HK-2 (cell line): ENCODE measurements around the gene KRT72.

Experiments used
- DNase-seq: peaks from one replicate; pipeline ENCODE4 v3.0.0-alpha.2; 2018; ENCODE audit not compliant: unreplicated experiment

KRT72 gene

DNA sequence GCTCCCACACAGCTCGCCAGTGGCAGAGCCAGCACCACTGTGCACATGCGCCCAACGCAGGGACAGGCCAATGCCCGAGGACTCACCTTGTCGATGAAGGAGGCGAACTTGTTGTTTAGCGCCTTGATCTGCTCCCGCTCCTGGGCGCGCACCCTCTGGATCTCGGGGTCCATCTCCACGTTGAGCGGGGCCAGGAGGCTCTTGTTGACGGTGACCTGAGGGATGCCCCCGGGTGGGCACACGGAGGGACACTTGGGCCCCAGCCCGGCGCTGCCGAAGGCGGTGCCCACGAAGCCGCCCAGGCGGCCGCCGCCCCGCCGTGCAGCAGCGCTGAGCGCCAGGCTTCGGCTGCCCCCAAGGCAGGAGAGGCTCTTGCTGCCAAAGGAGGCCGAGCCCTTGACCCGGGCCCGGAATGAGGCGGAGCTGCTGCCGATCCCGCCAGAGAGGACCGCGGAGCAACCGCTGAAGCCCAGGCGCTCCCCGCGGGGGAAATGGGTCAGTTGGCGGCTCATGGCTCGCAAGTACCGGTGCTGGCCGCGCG lies at the start of gene KRT72:
TSS of gene KRT72 (minus strand) at position 523 of the 541 bp plus-strand sequence. CDS start at position 512, 11 bp downstream.
- no peak for DNase-seq

GRCh38 chr12:52650520-52651081 lies 49.3 kb upstream of the KRT72 start:
- no peak for DNase-seq

DNA sequence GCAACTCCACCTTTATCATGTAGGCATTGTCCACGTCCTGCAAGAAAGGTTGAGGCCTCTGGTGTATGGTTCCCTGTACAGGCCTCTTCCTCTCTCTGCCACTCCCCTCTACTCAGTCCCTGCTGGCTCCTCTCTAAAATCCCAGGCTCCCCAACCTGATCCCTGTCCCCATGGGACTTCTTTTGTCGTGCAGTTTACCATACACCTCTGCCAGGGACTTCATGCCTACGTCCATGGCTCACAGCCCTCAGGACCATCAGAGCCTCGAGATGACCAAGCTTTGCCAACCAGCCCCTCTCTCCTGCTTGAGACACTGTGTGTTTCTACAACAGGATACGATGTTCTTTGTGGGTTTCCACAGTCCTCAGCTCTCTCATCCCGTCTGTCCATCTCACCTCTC lies 47.8 kb upstream of the KRT72 start:
- DNase-seq = no peak

GRCh38 chr12:52648012-52648550 lies 46.8 kb upstream of the KRT72 start:
- DNase-seq = no peak

GRCh38 chr12:52647601-52648000 lies 46.3 kb upstream of the KRT72 start:
- DNase-seq = no peak

GRCh38 chr12:52646613-52647012 lies 45.4 kb upstream of the KRT72 start:
- DNase-seq = no peak

- no peak for DNase-seq
Measured at GRCh38 chr12:52645982-52646381, 44.7 kb upstream of the KRT72 start.

- DNase-seq = no peak
Measured at GRCh38 chr12:52645120-52645761, 44.0 kb upstream of the KRT72 start.

- DNase-seq = no peak
Measured at GRCh38 chr12:52644078-52644415, 42.8 kb upstream of the KRT72 start.

DNA sequence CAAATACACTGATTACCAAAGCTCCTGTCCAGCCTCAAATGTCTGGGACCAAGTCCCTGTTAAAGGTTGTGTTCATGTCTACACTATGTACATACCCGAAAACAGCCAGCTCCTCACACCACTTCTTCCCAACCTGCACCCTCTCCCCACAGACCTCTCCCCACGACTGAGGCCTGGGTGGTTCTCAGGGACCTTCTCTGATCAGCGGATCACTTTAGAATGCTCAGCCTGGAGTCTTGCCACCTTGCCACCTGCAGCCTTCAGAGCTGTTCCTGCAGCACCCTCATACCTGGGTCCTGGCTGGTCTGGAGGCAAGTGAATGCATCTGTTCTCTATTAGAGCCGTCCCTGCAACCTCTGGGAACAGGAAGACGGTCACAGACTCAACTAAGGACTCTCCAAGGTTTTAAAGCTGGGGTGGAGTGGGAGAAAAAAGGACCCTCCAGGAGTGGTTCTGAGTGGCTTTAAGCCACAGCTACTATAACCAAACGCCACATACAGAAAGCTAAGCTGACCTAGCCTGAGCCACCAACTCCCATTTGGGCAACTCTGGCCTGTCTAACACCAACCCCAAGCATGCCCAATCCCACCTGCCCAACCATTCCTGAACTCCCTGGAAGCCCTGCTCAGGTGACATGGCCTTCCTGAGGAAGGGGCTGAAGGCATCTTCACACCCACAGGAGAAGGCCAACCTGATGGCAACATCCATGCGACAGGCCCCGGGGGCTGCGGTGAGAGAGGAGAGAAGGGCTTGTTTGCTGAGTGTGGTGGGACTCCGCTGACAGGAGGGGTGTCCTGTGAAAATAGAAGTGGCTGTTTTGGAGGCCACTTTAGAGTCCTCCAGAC lies 42.2 kb upstream of the KRT72 start:
- no peak for DNase-seq

DNA sequence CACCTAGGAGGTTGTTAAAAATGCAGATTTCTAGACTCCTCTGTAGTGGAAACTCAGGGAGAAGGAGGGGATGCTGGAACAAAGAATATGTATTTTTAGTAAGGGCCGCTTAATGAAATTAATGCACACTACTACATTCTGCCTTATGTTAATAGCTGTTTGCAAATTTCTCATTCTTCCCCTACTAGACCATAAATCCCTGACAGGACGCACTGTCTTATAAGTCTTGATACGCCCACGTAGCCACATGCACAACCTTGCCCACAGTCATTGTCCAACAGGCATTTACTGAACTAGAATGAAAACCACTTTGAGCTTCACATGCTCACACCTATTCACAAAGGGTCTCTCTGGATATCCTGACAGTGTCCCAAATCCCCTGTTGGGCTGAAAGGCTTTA lies 40.2 kb upstream of the KRT72 start:
- no peak for DNase-seq

DNA sequence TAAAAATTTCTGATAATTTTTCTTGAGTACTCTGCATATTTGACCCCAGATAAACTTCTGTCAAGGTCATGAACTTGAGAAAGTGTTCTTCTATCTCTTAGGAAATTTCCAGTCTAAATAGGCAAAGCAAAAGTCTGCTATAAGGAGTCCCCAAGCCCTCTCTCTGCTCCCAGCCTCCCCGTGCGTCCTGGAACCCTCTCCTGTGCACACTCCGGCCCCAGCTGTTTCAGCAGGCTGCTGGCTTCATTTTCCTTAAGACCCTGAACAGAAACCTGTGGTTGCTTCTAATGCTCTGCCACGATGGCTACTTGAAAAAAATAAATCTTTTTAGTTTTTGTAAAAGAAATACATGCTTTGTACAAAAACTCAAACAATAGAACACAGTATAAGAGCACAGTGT lies 36.0 kb upstream of the KRT72 start:
- no peak for DNase-seq

DNA sequence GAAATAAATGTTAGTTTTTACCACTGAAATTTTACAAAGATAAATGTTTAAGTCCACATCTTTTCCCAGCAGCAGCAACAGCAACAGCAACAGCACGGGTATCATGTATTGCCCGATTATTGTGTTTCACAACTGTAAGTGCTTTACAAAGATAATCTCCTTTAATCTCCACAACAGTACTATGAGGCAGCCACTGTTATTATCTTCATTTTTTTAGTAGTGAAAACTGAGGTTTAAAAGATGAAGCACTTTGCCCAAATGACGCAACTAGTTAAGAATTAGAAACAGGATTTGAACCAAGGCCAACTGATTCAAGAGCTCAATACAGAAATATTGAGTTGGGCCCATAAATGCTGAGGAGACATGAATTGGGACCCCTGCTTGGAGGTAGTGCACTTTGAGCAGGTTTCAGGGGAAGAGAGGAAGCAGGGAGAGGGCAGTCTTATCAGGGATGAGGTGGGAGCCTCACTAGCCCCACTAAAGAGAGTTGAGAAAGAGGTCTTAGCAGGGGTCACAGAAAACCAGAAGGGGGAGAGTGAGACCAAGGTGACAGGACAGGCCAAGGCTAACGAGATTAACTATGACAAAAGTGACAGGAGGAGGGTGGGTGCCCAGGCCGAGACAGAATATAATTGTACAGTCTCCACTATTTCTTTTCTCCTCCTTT lies 35.5 kb upstream of the KRT72 start:
- no peak for DNase-seq

DNA sequence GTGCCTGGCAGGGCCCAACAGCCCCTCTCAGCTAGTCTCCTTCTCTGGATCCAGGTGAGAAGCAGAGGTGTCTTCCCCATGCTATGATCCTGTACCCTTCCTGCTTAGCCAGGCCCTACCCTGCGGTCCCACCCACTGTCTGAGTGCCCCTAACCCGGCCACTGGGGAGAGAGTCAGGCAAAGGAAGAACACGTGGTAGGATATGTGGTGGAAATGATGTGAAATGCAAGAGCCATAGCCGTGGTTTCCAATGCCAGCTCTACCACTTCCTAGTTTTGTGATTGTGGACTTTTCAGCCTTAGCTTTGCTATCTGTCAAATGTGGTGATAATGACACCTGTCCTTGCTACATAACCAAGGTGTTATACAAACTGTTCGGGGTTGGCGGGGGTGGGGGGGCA lies 34.9 kb upstream of the KRT72 start:
- no peak for DNase-seq

DNA sequence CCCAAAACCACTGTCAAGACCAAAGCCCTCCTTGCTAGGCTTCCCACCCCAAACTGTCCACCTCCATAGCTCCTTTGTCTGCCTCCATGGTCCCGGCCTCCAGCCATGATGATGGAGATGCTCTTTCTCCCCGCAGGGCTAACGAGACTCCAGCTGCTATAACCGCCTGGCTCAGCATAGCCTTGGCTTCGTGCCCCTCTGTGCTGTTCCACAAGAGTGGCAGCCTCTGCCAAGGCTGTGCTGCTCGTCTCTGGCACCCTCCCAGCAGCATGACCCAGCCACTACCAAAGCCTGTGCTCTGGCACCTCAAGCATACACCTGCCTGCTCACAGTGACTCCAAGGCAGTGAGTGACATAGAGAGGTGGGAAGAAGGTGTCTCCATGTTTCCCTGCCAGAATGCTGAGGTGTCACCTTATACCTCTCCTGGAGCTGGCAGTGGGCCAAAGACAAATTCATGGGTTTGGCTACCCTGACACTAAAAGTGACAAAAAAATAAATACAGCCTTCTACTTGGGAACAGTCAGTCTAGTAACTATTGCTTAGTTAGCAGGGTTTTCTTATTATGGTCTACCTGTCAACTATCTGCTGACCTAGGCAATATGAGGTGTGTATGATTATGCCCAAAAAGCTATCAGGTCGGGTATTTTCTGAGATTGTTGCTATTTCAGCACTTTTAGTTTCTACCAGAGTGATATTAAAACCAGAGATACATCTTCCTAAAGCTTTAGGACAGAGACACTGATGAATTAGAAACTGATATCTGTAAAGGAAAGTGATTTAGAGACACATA lies 33.2 kb upstream of the KRT72 start:
- DNase-seq = no peak

DNA sequence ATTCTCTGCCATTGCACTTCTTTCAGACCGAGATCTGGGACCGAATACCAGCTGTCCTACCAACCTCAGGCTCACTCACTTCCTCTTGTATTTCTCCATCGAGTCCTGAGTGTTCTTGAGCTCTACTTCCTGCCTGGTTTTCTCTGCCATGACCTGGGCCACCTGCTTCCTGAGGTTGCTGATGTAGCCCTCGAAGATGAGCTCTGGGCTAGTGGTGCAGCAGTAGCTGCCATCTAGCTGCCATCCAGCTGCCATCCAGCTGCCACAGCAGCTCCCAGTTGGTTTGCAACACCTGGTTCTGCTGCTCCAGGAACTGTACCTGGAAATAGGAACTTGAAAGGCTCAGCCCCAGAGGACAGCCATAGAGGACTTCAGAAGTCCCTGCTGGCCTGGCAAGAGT lies 32.1 kb upstream of the KRT72 start:
- no peak for DNase-seq

DNA sequence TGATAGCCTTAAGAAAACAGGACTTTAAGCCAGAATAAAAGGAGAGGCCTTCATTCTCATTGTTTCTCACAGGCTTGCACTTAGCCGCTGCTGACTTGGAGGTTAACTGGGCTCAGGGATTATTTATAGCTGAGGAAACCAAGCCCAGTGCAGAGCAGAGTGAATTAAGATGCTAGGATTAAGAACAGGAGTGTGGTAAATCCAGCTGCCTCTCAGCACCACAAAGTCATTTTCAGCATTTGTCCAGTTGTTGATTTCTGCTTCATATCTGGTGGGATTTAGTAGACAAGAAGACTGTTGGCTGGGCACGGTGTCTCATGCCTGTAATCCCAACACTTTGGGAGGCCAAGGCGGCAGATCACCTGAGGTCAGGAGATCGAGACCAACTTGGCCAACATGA lies 31.4 kb upstream of the KRT72 start:
- DNase-seq = no peak

GRCh38 chr12:52631676-52632459 lies 30.6 kb upstream of the KRT72 start:
- no peak for DNase-seq

DNA sequence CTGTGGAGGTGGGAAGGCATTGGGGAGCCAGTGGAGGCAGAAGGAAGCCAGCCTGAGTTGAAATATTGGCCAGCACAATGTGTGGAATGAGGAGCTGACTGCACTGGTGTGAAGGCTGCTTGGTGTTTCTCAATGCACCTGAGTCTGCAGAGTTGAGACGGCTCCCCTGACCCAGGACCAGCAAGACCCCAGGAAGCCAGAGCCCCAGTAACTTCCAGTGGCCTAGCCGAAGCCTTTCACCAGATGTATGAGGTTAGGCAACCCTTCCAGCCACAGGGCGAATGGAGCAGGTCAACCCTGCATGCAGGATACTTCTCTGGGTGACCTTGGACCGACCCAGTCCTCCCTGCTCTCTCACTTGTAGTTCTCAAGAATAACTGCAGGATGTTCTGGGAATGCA lies 30.0 kb upstream of the KRT72 start:
- DNase-seq = no peak

GRCh38 chr12:52630599-52631200 lies 29.4 kb upstream of the KRT72 start:
- DNase-seq = no peak
